GM12872 (cell line): ENCODE data around the gene CLDN9.

Experiments
- TF ChIP-seq, protein P1 (sequence below): IDR thresholded peaks from 3 replicates; pipeline ENCODE4 v1.5.1; 2011; ENCODE audit warnings: low read depth, mild to moderate bottlenecking, low read length, moderate library complexity; ENCODE audit not compliant: insufficient read depth

The CLDN9 gene

DNA sequence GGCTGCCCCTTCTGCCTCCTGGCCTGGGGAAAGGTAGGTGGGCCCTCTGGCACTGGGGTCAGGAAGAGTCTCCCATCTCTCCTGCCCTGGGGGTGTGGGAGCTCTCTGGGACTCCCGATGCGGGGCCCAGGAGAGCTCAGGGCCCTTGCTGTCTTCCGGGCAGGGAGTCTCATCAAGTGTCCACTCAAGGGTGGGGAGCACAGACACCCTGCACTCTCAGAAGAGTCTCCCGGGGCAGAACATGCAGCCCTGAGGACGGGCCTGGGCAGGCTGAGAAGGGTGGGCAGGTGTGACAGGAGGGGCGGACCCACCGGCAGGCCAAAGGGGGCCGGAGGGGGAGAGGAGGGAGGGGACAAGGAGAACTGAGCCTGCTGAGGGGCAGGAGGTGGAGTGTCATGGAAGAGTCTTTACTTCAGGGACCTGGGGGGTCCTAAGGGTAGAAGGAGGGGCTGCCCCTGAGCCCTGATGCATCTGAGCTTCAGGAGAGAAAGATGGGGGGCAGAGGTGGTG lies 24.1 kb upstream of the CLDN9 start:
- TF ChIP-seq, protein P1, sequence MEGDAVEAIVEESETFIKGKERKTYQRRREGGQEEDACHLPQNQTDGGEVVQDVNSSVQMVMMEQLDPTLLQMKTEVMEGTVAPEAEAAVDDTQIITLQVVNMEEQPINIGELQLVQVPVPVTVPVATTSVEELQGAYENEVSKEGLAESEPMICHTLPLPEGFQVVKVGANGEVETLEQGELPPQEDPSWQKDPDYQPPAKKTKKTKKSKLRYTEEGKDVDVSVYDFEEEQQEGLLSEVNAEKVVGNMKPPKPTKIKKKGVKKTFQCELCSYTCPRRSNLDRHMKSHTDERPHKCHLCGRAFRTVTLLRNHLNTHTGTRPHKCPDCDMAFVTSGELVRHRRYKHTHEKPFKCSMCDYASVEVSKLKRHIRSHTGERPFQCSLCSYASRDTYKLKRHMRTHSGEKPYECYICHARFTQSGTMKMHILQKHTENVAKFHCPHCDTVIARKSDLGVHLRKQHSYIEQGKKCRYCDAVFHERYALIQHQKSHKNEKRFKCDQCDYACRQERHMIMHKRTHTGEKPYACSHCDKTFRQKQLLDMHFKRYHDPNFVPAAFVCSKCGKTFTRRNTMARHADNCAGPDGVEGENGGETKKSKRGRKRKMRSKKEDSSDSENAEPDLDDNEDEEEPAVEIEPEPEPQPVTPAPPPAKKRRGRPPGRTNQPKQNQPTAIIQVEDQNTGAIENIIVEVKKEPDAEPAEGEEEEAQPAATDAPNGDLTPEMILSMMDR = no peak

DNA sequence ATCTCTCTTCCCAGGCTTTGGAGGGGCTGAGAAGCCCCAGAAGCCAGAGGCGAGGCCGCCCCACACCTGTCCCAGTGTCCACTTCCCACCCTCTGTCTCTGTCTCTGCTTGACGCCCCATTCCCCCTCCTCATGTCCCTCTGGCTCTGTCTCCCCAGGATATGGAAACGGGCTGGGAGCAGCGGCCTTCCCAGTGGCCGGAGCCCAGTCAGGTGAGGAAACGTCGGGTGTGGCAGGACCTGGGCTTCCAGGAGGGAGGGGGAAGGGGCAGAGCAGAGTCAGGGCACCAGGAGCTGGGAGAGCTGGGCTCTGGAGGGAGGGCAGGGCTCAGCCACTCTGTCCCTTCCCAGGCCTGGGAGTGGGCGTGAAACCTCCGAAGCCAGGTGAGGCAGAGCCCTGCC lies 21.8 kb upstream of the CLDN9 start:
- TF ChIP-seq, protein P1 = no peak

DNA sequence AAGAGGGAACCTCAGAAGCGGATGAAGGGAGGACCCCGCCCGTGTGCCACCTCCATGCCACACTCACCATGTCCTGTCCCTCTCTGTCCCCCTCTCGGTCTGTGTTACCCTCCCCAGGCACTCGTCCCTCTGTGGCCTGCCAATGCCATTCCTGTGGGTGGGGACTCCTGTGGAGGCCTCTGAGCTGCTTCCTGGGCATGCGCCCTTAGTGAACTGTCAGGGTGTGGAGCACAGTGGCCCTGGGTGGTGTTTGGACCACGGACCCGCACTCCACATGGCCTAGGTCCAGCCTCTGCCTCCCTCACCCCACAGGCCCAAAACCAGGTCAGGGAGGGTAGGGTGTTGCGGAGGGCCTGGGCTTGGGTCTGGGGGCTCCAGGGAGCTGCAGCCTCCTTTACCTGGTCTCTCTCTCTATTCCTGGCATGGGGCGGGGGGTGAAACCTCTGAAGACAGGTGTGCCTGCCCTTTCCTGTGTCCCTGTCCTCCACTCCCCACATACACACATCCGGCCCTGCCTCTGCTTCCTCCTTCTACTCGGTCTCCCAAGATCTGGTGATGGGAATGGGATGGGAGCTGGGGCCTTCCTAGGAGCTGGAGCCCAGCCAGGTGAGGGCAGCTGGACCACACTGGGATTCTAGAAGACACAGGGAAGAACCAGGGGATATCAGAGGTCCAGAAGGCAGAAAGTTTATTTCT lies 21.0 kb upstream of the CLDN9 start:
- TF ChIP-seq, protein P1 = no peak

DNA sequence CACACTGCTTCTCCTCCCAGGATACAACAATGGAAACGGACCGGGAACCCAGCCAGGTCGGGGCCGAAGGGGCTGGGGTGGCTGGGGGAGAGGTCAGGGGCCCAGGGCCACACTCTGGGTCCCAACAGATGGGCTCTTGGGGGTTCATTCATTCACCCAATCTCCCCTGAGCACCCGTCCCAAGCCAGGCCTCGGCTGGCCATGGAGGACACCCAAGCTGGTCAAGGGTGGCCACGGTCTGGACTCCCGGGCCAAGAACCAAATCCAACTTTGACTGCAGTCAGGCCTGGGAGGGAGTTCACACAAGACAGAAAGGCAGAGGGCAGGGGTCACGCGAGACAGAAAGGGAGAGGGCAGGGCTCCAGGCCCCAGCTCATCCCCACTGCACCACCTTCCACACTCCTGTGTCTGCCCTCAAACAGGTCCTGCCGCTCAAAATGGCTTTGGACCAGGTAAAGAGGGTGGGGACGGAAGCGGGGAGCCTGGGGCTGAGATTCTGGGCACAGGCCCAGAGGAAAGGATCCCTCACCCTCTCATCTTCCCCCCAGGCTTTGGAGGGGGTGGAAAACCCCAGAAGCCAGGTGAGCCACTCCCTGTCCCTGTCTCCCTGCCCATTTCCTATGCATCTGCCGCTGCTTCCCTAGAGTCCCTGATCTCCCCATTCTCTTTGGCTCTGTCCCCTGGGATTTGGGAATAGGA lies 20.2 kb upstream of the CLDN9 start:
- TF ChIP-seq, protein P1 = no peak

DNA sequence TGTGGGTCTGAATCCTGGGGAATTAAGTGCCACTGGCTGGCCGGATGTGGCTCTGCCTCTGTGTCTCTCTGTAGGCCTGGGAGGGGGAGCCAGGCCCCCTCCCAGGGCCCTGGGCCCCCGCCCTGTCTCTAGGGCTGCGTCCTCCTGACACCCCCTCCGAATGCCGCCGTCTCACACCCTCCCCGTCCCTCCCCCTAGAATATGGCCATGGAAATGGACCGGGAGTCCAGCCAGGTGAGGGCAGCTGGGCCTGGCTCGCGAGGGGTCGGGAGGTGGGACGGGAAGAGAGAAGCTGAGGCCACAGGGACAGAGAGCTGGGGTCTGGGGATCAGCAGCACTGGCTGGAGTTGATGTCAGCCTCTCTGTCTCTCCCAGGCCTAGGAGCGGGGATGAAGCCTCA lies 16.4 kb upstream of the CLDN9 start:
- TF ChIP-seq, protein P1 = no peak

DNA sequence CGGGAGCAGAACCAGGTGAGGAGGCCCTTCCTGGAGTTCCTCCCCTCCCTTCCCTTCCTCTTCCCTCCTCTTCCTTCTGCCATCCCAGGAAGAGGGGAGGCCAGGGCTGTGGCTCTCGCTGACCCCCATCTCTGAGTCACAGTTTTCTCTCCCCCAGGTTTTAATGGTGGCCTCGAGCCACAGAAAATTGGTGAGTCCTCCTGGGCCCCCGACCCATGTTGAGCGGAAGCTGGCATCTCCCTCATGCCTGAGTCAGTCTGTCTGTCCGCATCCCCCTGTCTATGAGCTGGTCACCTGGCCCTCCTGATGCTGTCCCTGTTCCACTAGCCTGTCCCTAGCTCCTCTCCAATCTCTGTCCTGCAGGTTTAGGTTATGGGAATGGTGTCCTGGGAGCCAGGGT lies 12.8 kb upstream of the CLDN9 start:
- TF ChIP-seq, protein P1 = no peak

DNA sequence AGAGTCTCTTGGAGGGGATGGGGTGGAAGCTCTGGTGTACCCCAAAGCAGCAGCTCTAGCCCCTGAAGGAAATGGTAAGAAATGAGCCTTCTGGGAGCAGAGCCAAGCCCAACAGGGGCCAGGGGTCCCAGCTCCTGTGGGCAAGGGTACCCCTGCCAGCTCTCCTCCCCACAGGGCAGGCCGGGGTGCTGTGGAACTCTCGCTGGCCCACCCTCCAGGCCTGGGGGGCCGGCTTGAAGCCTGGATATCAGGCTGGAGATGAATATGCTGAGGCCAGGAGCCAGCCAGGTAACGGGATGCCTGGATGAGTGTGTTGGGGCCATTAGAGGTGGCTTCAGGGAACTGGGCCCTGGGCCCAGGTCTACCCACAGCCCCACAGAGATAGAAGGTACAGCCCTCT lies 12.2 kb upstream of the CLDN9 start:
- TF ChIP-seq, protein P1 = no peak
